Measurements from ENCODE around the gene LRP11.

The LRP11 gene

GRCh38 chr6:149846321-149846720, 17.8 kb downstream of the LRP11 start (continued):
- TF ChIP-seq ZNF701 (tag by site-specific recombination; IDR thresholded peaks at IDR 0.05): no peak
- no peak for TF ChIP-seq ZNF580 (tag by site-specific recombination; IDR thresholded peaks at IDR 0.05)
- TF ChIP-seq ZNF658 (tag by site-specific recombination; IDR thresholded peaks at IDR 0.05): no peak
- no peak for TF ChIP-seq ZNF423 (tag by site-specific recombination; IDR thresholded peaks at IDR 0.05)
- no peak for TF ChIP-seq ZNF777 (tag by site-specific recombination; IDR thresholded peaks at IDR 0.05; ENCODE audit: borderline replicate concordance)
- no peak for TF ChIP-seq ZNF311 (tag by site-specific recombination; IDR thresholded peaks at IDR 0.05; ENCODE audit: borderline replicate concordance)
- TF ChIP-seq, protein P1, sequence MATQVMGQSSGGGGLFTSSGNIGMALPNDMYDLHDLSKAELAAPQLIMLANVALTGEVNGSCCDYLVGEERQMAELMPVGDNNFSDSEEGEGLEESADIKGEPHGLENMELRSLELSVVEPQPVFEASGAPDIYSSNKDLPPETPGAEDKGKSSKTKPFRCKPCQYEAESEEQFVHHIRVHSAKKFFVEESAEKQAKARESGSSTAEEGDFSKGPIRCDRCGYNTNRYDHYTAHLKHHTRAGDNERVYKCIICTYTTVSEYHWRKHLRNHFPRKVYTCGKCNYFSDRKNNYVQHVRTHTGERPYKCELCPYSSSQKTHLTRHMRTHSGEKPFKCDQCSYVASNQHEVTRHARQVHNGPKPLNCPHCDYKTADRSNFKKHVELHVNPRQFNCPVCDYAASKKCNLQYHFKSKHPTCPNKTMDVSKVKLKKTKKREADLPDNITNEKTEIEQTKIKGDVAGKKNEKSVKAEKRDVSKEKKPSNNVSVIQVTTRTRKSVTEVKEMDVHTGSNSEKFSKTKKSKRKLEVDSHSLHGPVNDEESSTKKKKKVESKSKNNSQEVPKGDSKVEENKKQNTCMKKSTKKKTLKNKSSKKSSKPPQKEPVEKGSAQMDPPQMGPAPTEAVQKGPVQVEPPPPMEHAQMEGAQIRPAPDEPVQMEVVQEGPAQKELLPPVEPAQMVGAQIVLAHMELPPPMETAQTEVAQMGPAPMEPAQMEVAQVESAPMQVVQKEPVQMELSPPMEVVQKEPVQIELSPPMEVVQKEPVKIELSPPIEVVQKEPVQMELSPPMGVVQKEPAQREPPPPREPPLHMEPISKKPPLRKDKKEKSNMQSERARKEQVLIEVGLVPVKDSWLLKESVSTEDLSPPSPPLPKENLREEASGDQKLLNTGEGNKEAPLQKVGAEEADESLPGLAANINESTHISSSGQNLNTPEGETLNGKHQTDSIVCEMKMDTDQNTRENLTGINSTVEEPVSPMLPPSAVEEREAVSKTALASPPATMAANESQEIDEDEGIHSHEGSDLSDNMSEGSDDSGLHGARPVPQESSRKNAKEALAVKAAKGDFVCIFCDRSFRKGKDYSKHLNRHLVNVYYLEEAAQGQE (tag by site-specific recombination; IDR thresholded peaks at IDR 0.05): no peak
- TF ChIP-seq ZSCAN16 (tag by site-specific recombination; IDR thresholded peaks at IDR 0.05): no peak
- no peak for TF ChIP-seq ZNF707 (tag by site-specific recombination; IDR thresholded peaks at IDR 0.05)
- TF ChIP-seq, protein P2, sequence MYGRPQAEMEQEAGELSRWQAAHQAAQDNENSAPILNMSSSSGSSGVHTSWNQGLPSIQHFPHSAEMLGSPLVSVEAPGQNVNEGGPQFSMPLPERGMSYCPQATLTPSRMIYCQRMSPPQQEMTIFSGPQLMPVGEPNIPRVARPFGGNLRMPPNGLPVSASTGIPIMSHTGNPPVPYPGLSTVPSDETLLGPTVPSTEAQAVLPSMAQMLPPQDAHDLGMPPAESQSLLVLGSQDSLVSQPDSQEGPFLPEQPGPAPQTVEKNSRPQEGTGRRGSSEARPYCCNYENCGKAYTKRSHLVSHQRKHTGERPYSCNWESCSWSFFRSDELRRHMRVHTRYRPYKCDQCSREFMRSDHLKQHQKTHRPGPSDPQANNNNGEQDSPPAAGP (tag by site-specific recombination; IDR thresholded peaks at IDR 0.05): no peak
- TF ChIP-seq ZNF354C (tag by site-specific recombination; IDR thresholded peaks at IDR 0.05; ENCODE audit: borderline replicate concordance, low read depth): no peak
- TF ChIP-seq ZNF660 (tag by site-specific recombination; IDR thresholded peaks at IDR 0.05): peak; percentile 38; the same call in 1 of the 2 replicates
- TF ChIP-seq, protein P3, sequence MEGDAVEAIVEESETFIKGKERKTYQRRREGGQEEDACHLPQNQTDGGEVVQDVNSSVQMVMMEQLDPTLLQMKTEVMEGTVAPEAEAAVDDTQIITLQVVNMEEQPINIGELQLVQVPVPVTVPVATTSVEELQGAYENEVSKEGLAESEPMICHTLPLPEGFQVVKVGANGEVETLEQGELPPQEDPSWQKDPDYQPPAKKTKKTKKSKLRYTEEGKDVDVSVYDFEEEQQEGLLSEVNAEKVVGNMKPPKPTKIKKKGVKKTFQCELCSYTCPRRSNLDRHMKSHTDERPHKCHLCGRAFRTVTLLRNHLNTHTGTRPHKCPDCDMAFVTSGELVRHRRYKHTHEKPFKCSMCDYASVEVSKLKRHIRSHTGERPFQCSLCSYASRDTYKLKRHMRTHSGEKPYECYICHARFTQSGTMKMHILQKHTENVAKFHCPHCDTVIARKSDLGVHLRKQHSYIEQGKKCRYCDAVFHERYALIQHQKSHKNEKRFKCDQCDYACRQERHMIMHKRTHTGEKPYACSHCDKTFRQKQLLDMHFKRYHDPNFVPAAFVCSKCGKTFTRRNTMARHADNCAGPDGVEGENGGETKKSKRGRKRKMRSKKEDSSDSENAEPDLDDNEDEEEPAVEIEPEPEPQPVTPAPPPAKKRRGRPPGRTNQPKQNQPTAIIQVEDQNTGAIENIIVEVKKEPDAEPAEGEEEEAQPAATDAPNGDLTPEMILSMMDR (tag by site-specific recombination; IDR thresholded peaks at IDR 0.05): no peak
- no peak for TF ChIP-seq ZNF174 (tag by site-specific recombination; IDR thresholded peaks at IDR 0.05)
- no peak for TF ChIP-seq MYNN (tag by site-specific recombination; IDR thresholded peaks at IDR 0.05; ENCODE audit: borderline replicate concordance)
- TF ChIP-seq ZNF140 (tag by site-specific recombination; IDR thresholded peaks at IDR 0.05): no peak
- no peak for TF ChIP-seq ZNF670 (tag by site-specific recombination; IDR thresholded peaks at IDR 0.05; ENCODE audit: low read depth)
- TF ChIP-seq ZNF621 (tag by site-specific recombination; IDR thresholded peaks at IDR 0.05): no peak
- TF ChIP-seq, protein P4, sequence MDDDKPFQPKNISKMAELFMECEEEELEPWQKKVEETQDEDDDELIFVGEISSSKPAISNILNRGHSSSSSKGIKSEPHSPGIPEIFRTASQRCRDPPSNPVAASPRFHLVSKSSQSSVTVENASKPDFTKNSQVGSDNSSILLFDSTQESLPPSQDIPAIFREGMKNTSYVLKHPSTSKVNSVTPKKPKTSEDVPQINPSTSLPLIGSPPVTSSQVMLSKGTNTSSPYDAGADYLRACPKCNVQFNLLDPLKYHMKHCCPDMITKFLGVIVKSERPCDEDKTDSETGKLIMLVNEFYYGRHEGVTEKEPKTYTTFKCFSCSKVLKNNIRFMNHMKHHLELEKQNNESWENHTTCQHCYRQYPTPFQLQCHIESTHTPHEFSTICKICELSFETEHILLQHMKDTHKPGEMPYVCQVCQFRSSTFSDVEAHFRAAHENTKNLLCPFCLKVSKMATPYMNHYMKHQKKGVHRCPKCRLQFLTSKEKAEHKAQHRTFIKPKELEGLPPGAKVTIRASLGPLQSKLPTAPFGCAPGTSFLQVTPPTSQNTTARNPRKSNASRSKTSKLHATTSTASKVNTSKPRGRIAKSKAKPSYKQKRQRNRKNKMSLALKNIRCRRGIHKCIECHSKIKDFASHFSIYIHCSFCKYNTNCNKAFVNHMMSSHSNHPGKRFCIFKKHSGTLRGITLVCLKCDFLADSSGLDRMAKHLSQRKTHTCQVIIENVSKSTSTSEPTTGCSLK (tag by site-specific recombination; IDR thresholded peaks at IDR 0.05): no peak
- TF ChIP-seq ZNF416 (tag by site-specific recombination; IDR thresholded peaks at IDR 0.05): no peak
- no peak for TF ChIP-seq GLIS1 (tag by site-specific recombination; IDR thresholded peaks at IDR 0.05)
- no peak for TF ChIP-seq ZBTB11 (tag by site-specific recombination; conservative IDR thresholded peaks at IDR 0.05; ENCODE audit: low read depth)
- no peak for TF ChIP-seq ZNF692 (tag by site-specific recombination; IDR thresholded peaks at IDR 0.05)
- TF ChIP-seq ZBTB7A (tag by site-specific recombination; IDR thresholded peaks at IDR 0.05; ENCODE audit: low read depth): no peak
- TF ChIP-seq ZNF433 (tag by site-specific recombination; IDR thresholded peaks at IDR 0.05; ENCODE audit: low read depth): no peak
- TF ChIP-seq, protein P5, sequence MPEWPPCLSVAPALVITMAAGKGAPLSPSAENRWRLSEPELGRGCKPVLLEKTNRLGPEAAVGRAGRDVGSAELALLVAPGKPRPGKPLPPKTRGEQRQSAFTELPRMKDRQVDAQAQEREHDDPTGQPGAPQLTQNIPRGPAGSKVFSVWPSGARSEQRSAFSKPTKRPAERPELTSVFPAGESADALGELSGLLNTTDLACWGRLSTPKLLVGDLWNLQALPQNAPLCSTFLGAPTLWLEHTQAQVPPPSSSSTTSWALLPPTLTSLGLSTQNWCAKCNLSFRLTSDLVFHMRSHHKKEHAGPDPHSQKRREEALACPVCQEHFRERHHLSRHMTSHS (tag by site-specific recombination; IDR thresholded peaks at IDR 0.05): no peak

All from HEK293 (cell line).